Fibroblast of skin of left quadriceps (primary cell): ENCODE results near the gene NAPSA.

Source experiments
- DNase-seq, 2 experiments: peaks; one replicate each; pipeline ENCODE4 v3.0.0-alpha.2; 2013; ENCODE audit warnings: low read depth in 2 of 2

Gene NAPSA

DNA sequence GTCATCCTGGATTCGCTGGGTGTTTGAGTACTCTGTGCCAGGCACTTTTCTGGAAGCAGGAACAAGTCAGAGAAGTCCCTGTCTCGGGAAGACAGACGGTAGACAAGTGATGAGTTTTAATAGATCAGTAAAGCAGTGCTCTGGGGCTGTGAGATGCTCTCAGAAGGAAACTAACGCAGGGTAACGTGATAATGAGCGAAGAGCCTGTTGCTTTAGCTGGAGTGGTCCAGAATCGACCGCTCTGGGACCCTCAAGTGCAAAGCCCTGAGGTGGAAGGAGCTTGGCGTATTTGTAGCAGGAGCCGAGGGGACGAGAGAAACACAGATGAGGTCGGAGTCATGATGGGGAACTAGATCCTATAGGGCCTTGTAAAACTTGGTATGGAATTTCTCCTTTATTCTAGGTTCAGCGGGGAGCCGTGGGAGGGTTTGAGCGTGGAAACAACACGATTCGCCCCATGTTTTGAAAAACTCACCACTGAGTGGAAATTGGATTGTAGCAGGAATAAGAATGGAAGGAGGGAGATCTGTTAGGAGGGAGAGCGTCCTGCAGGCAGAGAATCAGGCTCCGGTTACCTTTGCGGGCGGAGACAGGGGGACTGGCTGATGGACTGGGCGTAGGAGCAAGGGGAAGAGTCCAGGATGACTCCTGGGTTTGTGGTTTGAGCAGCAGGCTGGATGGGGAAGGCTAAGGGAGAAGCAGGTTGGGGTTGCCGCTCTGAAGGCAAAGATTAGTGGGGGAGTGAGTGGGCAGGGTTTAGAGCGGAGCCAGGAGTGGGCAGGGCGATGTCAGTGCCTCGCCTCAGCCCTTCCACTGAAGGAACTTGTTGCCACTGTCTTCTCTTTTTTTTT lies 19.5 kb upstream of the NAPSA start:
- DNase-seq: no peak

DNA sequence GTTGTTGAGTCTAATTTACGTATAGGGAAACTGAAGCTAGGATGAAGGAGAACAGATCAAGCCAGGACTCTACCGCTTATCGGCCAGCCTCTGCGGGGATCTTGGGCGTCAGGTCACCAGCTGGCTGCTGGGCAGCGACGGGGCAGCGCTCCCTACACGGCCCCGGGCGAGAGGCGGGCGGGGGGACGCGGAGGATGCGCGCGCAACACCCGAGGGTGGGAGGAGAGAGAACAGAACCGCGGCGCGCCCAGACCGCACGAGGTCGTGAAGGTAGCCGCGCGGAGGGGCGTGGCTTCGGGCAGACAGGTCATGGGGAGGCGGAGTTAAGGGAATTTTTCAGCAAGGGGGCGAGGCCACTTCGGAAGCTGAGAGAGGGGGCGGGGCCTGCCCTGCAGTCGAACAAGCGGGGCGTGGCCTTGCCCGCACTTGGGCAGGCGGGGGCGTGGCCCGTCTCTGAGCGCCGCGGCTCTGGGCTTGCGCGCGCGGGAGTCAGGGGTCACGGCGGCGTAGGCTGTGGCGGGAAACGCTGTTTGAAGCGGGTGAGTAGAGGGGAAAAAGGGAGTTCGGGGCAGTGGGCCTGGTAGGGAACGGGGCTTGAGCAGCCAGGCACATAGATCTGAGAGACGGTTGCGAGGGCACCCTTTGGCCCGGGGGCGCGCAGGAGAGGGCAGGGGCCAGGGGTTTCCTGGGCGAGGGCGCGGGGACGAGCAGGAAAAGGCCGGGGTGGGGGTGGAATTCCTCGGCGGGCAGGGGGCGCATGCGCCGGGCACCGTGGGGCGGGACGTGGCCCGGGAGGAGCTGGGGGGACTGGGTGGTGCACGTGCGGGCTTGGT lies 18.6 kb upstream of the NAPSA start, which contains the start of gene POLD1:
Gene POLD1 (plus strand): TSS at position 496 of the 833 bp plus-strand sequence. CDS start 14,505 bp downstream, outside the sequence.
- DNase-seq: peak; percentile 91

DNA sequence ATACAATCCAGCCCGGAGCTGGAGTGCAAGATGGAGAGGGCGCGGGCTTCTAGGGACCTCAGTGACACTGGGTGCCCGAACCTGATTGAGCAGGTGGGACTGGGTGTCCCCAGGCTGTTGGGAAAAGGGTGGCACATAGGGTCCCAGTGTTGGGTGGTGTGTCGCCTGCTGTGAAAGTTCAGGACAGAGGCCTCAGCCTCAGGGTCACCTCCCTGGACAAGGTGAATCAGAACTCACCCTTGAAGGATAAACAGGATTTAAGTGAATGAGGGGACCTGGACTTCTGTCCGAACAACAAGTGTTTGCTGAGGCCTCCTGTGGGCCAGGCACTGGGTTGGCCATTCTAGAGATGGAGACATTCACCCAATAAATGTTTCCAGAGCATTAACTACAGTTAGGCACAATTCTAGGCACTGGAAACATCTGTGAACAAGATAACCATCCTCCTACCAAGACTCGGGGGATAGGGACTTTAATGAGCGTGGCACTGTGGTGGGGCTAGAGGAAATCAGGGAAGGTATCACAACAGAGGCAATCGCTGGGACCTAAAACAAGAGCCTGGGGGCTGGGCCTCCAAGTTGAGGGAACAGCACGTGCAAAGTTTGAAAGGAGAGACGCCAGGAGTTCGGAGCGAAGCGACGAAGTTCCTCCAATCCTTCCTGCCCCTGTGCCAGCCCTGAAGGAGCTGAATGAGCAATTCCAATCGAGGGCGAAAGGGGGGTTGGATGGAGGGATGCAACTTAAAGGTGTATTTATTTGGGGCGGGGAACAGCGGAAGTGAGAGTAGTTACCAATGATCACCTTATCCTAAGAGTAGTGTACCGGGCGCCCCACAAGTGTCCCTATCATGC lies 17.8 kb upstream of the NAPSA start:
- no peak for DNase-seq

DNA sequence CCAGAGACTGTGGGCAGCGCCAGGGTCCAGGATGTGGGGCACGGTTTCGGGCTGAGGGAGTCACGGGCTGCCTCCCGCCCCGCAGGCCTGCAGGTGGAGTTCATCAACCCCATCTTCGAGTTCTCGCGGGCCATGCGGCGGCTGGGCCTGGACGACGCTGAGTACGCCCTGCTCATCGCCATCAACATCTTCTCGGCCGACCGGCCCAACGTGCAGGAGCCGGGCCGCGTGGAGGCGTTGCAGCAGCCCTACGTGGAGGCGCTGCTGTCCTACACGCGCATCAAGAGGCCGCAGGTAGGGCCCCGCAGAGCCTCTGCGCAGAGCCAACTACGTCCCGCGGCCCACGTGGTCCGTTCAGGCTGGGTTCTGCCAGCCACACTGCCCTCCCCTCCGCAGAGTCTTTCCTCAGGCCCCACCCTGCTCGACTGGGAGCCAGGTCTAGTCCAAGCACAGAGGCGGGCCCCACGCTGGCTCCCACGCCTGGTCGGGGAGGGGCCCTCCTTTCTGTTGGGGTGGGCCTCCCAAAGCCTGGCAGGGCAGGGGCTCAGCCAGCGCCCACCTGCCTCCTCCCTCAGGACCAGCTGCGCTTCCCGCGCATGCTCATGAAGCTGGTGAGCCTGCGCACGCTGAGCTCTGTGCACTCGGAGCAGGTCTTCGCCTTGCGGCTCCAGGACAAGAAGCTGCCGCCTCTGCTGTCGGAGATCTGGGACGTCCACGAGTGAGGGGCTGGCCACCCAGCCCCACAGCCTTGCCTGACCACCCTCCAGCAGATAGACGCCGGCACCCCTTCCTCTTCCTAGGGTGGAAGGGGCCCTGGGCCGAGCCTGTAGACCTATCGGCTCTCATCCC lies 16.7 kb upstream of the NAPSA start:
- no peak for DNase-seq

DNA sequence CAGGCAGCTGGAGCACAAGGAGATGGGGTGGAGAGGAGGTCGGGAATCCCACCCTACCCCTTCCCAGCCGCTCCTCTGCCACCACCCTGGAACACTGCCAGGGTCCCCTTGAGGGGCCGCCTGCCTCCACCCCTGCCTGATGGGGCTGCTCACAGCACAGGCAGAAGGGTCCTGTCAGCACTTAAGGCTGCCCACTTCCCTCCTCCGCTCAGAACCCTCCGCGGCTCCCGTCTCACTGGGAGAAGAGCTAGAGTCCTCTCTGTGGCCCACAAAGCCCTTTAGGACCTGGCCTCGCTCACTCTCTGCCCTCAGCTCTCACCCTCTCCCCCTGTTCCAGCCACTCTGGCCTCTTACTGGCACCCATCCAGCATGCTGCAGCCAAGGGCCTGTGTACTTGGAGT lies 15.3 kb upstream of the NAPSA start:
- no peak for DNase-seq

DNA sequence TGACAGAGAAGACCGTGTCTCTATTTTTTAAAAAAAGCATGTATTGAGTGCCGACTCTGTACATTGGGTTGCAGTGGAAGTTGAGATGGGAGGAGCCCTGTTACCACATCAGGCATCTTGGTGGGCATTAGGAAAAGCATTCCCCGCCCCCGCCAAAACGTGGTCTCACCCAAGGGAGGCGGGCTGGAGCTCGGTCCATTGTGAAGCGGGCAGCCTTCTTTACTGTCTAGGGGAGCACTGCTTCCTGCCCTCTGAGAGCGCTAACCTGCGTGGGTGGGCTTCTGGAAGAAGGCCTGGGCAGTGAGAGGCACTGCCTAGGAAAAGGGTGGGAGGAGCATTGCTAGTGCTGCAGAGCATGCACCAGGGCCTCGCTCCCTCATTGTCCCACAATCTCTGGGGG lies 14.7 kb upstream of the NAPSA start:
- no peak for DNase-seq

DNA sequence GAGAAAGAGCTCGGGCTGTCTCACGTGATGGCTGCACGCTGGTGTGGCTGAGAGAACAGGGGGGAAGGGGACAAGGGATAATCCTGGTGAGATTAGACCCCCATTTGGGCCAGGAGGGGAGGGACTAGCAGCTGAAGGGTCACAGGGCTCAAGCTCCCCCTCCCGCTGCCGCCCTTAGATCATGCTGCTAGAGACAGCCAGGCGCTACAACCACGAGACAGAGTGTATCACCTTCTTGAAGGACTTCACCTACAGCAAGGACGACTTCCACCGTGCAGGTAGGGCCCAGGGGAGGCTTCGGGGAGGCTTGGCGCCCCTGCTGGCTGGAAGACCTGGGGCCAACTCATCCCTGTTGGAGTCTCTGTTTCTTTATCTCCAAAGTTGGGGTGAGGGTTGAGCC lies 14.2 kb upstream of the NAPSA start:
- DNase-seq: no peak

DNA sequence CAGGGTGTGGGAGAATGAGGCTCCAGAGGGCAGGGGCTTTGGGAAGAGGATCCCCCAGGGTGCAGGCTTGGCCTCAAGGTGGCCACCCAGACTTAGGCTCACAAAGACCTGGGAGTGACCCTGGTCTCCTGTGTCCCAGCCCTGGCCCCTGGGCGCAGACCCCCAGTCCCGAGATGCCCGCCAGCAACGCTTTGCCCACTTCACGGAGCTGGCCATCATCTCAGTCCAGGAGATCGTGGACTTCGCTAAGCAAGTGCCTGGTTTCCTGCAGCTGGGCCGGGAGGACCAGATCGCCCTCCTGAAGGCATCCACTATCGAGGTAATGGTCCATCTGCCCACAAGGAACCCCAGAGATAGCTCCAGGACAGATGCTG lies 13.4 kb upstream of the NAPSA start:
- DNase-seq: no peak

DNA sequence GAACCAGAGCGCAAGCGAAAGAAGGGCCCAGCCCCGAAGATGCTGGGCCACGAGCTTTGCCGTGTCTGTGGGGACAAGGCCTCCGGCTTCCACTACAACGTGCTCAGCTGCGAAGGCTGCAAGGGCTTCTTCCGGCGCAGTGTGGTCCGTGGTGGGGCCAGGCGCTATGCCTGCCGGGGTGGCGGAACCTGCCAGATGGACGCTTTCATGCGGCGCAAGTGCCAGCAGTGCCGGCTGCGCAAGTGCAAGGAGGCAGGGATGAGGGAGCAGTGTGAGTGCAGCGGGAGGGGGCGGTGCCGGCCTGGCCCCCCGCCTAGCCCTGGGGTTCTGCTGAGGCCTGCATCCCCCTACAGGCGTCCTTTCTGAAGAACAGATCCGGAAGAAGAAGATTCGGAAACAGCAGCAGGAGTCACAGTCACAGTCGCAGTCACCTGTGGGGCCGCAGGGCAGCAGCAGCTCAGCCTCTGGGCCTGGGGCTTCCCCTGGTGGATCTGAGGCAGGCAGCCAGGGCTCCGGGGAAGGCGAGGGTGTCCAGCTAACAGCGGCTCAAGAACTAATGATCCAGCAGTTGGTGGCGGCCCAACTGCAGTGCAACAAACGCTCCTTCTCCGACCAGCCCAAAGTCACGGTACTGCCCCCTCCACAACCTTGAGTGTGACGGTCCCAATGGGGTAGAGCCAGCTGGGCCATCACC lies 12.9 kb upstream of the NAPSA start:
- DNase-seq: no peak

DNA sequence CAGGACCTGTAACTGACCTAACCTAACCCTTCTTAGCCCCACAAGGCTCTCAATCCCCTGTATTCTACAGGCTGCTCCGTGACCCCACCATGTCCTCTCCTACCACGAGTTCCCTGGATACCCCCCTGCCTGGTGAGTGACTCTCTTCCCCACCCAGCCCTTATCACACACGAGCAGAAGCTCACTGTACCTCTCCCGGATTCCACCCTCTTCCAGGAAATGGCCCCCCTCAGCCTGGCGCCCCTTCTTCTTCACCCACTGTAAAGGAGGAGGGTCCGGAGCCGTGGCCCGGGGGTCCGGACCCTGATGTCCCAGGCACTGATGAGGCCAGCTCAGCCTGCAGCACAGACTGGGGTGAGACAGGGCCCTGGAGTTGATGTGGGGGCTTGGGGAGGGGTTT lies 12.1 kb upstream of the NAPSA start:
- no peak for DNase-seq

DNA sequence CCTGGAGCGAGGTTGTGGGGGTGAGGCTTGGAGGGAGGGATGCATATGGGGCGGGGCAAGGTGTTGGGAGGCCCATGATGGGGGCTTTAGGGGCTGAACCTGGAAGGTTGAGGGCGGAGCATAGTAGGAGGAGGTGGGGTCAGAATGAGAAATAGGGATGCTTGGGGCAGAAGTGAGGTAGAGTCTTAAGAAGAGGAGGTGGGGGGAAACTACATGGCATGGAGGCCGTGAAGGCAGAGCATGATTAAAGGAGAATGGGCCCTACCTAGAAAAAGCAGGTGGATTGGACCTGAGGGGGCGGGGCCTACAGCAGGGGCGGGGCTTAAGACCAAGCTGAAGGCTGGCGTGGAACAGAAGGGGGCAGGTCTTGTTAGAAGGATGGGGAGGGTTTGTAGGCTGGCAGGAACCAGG lies 11.6 kb upstream of the NAPSA start:
- DNase-seq: no peak

DNA sequence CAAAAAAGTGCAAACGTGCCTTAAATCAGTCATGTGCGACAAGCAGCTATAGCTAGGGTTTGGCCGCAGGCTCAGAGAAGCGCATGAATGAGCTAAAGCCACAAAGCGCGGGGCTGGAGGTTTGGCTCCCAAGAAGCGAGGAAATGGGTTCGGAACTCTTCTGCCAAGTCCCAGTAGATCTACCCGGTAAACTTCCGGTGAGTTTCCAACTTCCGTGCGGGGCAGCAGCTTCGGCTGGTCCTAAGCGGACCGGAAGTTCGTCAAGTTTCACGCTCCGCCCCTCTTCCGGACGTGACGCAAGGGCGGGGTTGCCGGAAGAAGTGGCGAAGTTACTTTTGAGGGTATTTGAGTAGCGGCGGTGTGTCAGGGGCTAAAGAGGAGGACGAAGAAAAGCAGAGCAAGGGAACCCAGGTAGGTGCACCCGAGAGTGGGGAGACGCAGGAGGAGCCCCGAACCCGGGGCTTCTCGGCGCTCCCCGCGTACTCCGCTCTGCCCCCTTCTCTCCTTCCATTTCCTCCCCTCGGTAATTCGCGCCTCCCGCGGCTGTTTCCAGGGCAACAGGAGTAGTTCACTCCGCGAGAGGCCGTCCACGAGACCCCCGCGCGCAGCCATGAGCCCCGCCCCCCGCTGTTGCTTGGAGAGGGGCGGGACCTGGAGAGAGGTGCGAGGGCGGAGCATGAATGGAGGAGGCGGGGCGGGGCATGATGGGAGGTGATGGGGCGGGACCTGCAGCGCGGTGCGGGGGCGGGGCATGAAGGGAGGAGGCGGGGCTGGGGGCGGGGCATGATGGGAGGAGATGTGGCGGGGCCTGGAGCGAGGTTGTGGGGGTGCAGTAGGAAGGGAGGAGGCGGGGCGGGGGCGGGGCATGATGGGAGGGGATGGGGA lies 11.0 kb upstream of the NAPSA start, which contains the start of gene NR1H2:
Gene NR1H2 (plus strand): TSS at position 292 of the 885 bp plus-strand sequence. CDS start 1,149 bp downstream, outside the sequence.
- DNase-seq: peak; percentile 93

DNA sequence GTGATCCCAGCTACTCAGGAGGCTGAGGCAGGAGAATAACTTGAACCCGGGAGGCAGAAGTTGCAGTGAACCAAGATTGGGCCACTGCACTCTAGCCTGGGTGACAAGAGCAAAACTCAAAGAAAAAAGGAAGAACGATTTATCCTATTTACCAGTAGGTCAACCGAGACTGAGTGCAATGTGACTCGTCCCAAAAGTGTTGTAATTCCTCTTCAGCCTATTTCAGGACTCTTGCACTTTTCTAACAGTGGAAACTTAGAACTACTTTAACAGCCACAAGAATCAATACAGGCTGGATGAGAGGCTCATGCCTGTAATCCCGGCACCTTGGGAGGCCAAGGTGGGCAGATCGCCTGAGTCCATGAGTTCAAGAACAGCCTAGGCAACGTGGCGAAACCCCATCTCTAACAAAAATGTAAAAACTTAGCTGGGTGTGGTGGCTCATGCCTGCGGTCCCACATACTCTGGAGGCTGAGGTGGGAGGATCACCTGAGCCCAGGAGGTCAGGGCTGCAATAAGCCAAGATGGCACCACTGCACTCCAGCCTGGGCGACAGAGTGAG lies 6.6 kb upstream of the NAPSA start:
- no peak for DNase-seq

DNA sequence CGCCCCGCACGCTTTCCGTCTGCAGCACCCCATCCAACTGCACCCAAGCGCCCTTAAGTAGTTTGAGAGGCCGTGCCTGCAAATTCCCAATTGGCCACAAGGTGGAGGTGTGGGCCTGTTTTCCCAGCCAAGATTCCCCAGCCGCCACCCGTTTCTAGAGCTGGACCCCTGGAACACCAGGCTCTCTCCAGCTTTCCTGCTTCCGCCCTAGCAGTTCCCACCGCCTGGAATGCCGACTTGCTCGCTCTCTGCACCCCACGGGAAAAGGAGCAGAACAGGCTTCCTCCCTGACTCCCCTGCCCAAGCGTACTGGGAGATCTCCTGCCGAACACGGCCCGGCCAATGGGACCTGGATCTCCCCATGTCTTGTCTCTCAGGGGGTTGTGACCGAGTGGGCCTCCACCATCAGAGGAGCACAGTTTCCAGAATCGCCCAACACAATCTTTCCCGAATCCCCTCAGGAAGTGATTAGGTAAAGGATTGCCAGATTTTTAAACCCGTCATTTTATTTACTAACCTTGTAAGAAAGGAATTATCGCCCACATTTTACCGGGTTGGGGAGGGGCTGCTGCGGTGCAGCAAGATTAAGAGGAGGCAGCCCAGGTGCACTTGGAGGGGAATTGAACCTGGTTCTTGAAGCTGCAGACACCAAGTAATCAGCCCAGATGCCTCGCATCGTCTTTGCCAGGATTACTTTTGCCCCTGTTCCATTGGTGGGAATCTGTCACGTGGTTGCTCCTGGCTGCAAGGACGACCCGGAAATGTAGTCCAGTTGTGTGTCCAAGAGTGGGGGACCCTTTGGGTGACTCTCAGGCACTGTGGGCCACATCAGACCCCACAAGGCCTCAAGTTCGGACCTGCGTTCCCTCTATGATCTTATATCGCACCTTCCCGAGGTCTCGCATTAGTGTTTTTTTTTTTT lies 3.5 kb upstream of the NAPSA start:
- peak; percentile 72 for DNase-seq

DNA sequence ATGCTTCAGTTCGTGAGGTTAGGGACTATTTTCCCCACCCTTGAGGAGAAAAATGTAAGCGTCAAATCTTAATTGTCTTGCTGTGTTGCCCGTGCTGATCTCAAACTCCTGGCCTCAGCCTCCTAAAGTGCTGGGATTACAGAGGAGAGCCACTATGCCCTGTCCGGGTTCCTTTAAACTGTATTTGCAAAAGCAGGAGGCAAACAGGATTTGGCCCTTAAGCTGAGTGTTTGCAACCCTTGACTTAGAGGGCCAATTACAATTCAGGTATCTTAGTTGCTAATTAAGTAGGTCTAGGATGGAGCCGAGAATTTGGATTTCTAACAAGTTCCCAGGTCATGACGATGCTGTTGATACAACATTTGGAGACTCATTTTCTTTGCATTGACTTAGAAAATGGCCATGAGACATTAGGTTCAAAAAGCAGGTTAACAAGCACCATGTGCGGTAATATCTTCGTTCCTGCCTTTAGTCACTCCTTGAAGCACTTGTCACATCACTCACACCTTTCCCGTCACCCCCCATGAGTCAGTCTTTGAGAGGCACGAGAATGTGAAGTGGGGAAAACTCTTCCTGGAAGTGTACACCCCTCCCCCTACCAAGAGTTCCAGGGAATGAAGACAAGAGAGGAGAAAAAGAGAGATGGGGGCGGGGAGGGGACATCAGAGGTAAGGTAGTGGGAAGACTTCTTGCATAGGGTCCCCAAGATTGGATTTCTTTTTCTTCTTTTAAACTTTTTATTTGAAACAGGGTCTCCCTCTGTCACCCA lies 2.6 kb downstream of the NAPSA start:
- DNase-seq: no peak

DNA sequence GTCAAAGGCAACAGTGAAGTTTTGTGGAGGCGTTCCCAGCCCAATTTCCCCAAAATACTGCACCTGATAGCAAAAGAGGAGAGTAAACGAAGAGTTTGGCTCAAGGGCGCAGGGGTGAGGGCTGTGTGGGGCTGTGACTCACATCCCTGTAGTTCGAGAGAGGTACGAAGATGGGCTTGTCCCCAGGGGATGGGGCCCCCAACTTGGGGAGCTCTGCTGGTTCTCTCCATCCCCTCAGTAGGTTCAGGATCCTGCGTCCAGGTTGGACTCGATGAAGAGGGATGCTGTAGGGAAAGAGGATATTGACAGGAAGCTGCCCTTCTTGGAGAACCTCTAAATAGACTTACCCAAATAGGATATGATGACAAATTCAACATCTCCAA lies 3.4 kb downstream of the NAPSA start:
- DNase-seq: no peak
